HepG2 (cell line): ENCODE results near the gene PPP1CC. TPM values are rescaled to one million over a fixed set of nuclear protein-coding genes. Genes with fewer than 3 reads are reported as not detected.
A peak's percentile ranks its signal among the peaks of the same experiment; 100 is the strongest.

Source experiments
- ATRX ChIP-seq: sonication (generic); formaldehyde crosslinking; IDR thresholded peaks from 2 replicates; pipeline ENCODE4 v1.4.0; 2020; ENCODE audit warnings: missing genetic modification reagents, borderline replicate concordance
- CEBPB ChIP-seq: IDR thresholded peaks from 2 replicates; pipeline ENCODE4 v1.6.1; 2011; ENCODE audit warnings: low read depth, low read length, improper control_type of control experiment, borderline replicate concordance
- ELF4 ChIP-seq: sonication (generic); formaldehyde crosslinking; IDR thresholded peaks from 2 replicates; pipeline ENCODE4 v1.5.0; 2020; ENCODE audit warnings: missing genetic modification reagents, mild to moderate bottlenecking, moderate library complexity, borderline replicate concordance
- FOXJ3 ChIP-seq: sonication (generic); formaldehyde crosslinking; IDR thresholded peaks from 2 replicates; pipeline ENCODE4 v1.4.0; 2020; ENCODE audit warnings: missing genetic modification reagents, mild to moderate bottlenecking, borderline replicate concordance
- GMEB2 ChIP-seq: IDR thresholded peaks from 2 replicates; pipeline ENCODE4 v1.6.1; 2016; ENCODE audit warnings: missing biosample characterization, missing genetic modification reagents, low read depth
- PHF5A ChIP-seq: IDR thresholded peaks from one replicate; pipeline ENCODE4 v1.6.1; 2018; ENCODE audit warnings: low read depth, missing genetic modification reagents; ENCODE audit not compliant: unreplicated experiment
- SIN3A ChIP-seq: IDR thresholded peaks from 2 replicates; pipeline ENCODE4 v1.6.1; 2011; ENCODE audit warnings: low read depth, mild to moderate bottlenecking, control low read depth, low read length, borderline replicate concordance
- TCF7 ChIP-seq: sonication (generic); IDR thresholded peaks from 2 replicates; pipeline ENCODE4 v1.6.1; 2016; ENCODE audit warnings: antibody characterized with exemption, low read depth
- TP53 ChIP-seq: sonication (generic); formaldehyde crosslinking; conservative IDR thresholded peaks from 2 replicates; pipeline ENCODE4 v1.4.0; 2020; ENCODE audit warnings: missing genetic modification reagents
- WIZ ChIP-seq: sonication (generic); formaldehyde crosslinking; IDR thresholded peaks from 2 replicates; pipeline ENCODE4 v1.5.1; 2020; ENCODE audit warnings: mild to moderate bottlenecking, missing genetic modification reagents
- ZEB1 ChIP-seq: IDR thresholded peaks from 2 replicates; pipeline ENCODE4 v1.6.1; 2012; ENCODE audit warnings: mild to moderate bottlenecking, low read depth, inconsistent platforms; ENCODE audit not compliant: insufficient replicate concordance
- ZNF326 ChIP-seq: sonication (generic); formaldehyde crosslinking; IDR thresholded peaks from 2 replicates; pipeline ENCODE4 v1.4.0; 2020; ENCODE audit warnings: missing genetic modification reagents, borderline replicate concordance
- ZNF460 ChIP-seq: sonication (generic); formaldehyde crosslinking; IDR thresholded peaks from 2 replicates; pipeline ENCODE4 v1.5.1; 2020; ENCODE audit warnings: missing genetic modification reagents, mild to moderate bottlenecking, borderline replicate concordance
- ZNF577 ChIP-seq: sonication (generic); formaldehyde crosslinking; IDR thresholded peaks from 2 replicates; pipeline ENCODE4 v1.4.0; 2020; ENCODE audit warnings: mild to moderate bottlenecking, low read depth, missing genetic modification reagents, borderline replicate concordance
- polyA plus RNA-seq, 8 experiments: library from polyadenylated mRNA; depleted of rRNA in 3 of 8; stranded (reverse) in 7 of 8; unstranded in 1 of 8; fragments of >200 nt; fragmentation: Illumina TruSeq in 4 of 8; extraction: Trizol in 4 of 8; gene quantifications; 2 replicates each; pipeline versions ENCODE4 v1.2.1 to v1.2.3, GENCODE V29; 2011 to 2016; ENCODE audit warnings: low read depth in 4 of 8, missing spikeins in 1 of 8, mixed read lengths in 1 of 8; ENCODE audit not compliant: insufficient read depth in 1 of 8
- total RNA-seq, 5 experiments: library from RNA; depleted of rRNA; stranded (reverse); fragments of >200 nt; fragmentation: Illumina TruSeq; extraction: Trizol; gene quantifications; 2 replicates each; pipeline ENCODE4 v1.2.3, GENCODE V29; 2016; ENCODE audit warnings: low read depth in 1 of 5
- TF ChIP-seq, protein P1 (sequence below): sonication (generic); formaldehyde crosslinking; conservative IDR thresholded peaks from 2 replicates; pipeline ENCODE4 v1.8.1; 2023; ENCODE audit warnings: missing genetic modification reagents
- TF ChIP-seq, protein P2 (sequence below): sonication (generic); formaldehyde crosslinking; IDR thresholded peaks from 2 replicates; pipeline ENCODE4 v1.8.0; 2022; ENCODE audit warnings: missing genetic modification reagents, low read depth, mild to moderate bottlenecking, borderline replicate concordance
- TF ChIP-seq, protein P3 (sequence below): sonication (generic); formaldehyde crosslinking; IDR thresholded peaks from 2 replicates; pipeline ENCODE4 v1.4.0; 2020; ENCODE audit warnings: mild to moderate bottlenecking, missing genetic modification reagents

The PPP1CC gene
- total and polyA plus RNA-seq, 2 of the 13 experiments (the other 11 are each of a cell fraction or from before 2014, with no cell fraction given), result 178 to 187 TPM

DNA sequence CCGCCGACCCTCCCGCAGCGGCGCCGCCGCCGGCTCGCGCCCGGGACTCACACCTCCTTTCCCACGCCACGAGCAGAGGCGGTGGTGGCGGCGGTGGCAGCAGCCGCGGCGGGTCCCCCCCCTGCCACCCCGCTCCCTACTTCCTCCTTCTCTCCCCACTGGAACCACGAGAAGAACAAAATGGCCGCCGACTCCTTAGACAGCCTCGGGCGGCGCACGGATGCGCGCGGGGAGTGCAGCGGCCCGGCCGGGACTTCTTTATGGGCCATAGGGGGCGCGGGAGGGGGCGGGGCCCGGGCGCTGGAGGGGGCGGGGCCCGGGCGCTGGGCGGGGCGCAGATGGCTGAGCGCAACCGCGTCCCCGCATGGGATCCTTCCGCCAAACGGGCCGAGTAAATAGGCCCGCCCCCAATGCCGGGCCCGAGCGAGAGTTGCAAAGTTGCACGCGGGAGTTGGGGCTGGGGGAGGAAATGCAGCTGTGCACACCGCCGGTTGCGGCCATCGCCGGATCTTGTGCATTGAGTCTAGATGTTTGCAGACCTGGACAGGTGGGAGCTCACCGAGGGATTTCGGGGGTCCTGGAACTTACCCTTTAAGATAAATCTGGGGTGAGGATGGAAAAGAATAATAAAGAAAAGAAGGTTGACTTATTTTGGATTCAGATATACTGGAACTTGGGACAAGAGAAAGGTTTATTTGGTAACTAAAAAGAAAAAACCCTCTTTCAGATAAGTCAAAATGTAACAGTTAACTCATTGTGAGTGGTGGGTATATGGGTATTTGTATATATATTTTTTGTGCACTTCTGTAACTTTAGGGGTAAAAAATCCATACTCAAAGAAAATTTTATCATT, at the start of gene PPP1CC (continued):
- TF ChIP-seq, protein P1, sequence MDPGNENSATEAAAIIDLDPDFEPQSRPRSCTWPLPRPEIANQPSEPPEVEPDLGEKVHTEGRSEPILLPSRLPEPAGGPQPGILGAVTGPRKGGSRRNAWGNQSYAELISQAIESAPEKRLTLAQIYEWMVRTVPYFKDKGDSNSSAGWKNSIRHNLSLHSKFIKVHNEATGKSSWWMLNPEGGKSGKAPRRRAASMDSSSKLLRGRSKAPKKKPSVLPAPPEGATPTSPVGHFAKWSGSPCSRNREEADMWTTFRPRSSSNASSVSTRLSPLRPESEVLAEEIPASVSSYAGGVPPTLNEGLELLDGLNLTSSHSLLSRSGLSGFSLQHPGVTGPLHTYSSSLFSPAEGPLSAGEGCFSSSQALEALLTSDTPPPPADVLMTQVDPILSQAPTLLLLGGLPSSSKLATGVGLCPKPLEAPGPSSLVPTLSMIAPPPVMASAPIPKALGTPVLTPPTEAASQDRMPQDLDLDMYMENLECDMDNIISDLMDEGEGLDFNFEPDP (CRISPR knock-in tag), result no peak
- no peak for TF ChIP-seq ZNF460 (CRISPR knock-in tag)
- no peak for TF ChIP-seq WIZ (CRISPR knock-in tag)
- TF ChIP-seq ZEB1, result no peak
- no peak for TF ChIP-seq ATRX (CRISPR knock-in tag)
- TF ChIP-seq GMEB2 (CRISPR knock-in tag), result no peak
- TF ChIP-seq PHF5A (CRISPR knock-in tag), result no peak
- TF ChIP-seq CEBPB, result no peak
- TF ChIP-seq, protein P2, sequence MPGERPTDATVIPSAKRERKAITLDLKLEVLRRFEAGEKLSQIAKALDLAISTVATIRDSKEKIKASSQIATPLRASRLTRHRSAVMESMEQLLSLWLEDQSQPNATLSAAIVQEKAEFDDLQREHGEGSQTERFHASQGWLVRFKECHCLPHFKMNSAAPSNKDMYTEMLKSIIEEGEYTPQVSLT (CRISPR knock-in tag), result no peak
- TF ChIP-seq ZNF326, result no peak
- TF ChIP-seq, protein P3, sequence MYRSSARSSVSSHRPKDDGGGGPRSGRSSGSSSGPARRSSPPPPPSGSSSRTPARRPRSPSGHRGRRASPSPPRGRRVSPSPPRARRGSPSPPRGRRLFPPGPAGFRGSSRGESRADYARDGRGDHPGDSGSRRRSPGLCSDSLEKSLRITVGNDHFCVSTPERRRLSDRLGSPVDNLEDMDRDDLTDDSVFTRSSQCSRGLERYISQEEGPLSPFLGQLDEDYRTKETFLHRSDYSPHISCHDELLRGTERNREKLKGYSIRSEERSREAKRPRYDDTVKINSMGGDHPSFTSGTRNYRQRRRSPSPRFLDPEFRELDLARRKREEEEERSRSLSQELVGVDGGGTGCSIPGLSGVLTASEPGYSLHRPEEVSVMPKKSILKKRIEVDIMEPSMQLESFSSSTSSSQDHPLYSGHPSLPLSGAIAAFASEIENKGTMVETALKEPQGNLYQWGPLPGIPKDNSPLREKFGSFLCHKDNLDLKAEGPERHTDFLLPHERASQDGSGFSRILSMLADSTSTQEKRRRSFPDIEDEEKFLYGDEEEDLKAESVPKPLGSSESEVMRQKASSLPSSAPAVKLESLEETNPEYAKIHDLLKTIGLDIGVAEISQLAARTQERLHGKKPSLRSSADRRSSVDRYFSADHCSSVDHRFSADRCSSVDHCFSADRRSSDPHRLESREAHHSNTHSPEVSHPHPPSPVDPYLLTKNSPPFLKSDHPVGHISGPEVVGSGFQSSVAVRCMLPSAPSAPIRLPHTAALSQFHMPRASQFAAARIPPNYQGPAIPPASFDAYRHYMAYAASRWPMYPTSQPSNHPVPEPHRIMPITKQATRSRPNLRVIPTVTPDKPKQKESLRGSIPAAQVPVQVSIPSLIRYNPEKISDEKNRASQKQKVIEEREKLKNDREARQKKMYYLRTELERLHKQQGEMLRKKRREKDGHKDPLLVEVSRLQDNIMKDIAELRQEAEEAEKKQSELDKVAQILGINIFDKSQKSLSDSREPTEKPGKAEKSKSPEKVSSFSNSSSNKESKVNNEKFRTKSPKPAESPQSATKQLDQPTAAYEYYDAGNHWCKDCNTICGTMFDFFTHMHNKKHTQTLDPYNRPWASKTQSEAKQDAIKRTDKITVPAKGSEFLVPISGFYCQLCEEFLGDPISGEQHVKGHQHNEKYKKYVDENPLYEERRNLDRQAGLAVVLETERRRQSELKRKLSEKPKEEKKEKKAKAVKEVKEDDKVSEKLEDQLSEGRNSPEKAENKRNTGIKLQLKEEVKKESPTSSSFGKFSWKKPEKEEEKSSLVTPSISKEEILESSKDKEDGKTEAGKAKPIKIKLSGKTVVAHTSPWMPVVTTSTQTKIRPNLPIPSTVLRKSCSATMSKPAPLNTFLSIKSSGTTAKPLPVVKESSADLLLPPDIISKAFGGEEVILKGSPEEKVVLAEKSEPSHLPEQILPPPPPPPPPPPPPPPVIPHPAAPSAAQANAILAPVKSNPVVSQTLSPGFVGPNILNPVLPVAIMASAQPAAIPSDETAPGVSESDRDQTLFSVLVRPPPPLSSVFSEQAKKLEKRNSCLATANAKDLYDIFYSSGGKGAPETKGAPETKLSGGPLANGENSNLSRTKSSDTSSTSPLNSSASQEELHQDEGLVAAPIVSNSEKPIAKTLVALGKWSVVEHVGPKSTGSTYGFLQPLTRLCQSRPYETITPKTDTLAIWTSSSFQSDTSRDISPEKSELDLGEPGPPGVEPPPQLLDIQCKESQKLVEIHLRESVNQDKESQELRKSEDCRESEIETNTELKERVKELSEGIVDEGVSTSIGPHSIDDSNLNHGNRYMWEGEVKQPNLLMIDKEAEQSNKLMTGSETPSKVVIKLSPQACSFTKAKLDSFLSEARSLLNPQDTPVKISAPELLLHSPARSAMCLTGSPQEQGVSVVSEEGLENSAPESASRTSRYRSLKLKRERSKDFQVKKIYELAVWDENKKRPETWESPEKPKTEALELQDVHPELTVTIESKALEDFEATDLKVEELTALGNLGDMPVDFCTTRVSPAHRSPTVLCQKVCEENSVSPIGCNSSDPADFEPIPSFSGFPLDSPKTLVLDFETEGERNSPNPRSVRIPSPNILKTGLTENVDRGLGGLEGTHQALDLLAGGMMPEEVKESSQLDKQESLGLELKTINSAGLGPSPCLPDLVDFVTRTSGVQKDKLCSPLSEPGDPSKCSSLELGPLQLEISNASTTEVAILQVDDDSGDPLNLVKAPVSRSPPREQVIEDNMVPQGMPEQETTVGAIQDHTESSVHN, result no peak
- no peak for TF ChIP-seq ELF4
- no peak for TF ChIP-seq ZNF577
- no peak; the same call in 1 of the 2 replicates for TF ChIP-seq SIN3A
- TF ChIP-seq TP53 (CRISPR knock-in tag), result 0 out of 2 replicates have a peak, but pooled peaks have one; percentile 18
- TF ChIP-seq TCF7, result no peak
- no peak for TF ChIP-seq FOXJ3 (CRISPR knock-in tag)
